B cell (primary cell): Measurements from ENCODE around the gene TMEFF1.

Experiments used
- CTCF ChIP-seq: fragments of 200-600 bp; IDR thresholded peaks from one replicate; pipeline ENCODE4 v1.8.0; 2022; ENCODE audit warnings: antibody characterized with exemption, mild to moderate bottlenecking
- EZH2 ChIP-seq: IDR thresholded peaks from 2 replicates; pipeline ENCODE4 v1.6.1; 2012; ENCODE audit warnings: borderline replicate concordance, low read depth, mild to moderate bottlenecking, moderate library complexity, low read length; ENCODE audit not compliant: insufficient read depth, poor library complexity, severe bottlenecking

- TF ChIP-seq CTCF (no peak), EZH2 (no peak)
These were observed 6.9 kb downstream of the TMEFF1 start for GRCh38 chr9:100479820-100480219.
